ENCODE results near the gene MAML3. TPM values are rescaled to one million over a fixed set of nuclear protein-coding genes. Genes with fewer than 3 reads are reported as not detected.
A peak's percentile ranks its signal among the peaks of the same experiment; 100 is the strongest.

Gene MAML3
- polyA plus RNA-seq, 6 donors from 2014 or later = 0.37 to 2.7 (median 1.1) TPM

DNA sequence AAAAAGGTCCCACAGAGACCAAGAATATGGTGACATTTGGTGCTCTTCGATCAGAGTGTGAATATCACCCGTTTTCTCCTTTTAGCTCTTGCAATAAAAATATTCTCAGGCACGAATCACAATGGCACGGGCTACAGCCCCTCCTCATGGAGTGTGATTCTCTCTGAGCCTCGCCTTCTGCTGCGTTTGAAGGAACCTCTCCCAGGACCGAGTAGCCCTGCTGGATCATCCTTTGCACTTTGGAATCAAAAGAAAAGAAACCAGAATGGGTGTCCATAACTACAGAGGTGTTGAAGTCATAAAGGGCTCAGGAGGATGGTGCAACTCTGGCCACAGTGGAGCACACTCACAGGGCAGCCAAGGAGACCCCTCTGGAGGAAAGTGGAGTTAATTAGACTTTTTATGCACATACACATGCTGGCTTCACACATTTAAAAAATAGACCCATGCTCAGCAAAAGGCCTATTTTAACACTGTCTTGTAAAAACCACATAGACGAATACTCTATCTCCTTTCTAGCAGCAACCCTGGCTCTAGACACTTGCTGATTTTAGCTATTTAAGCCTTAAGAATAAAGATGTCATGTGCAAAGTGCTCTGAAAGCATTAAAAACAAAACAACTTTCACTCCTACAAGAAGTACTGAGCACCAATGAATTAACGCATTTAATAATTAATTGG lies 19.1 kb downstream of the MAML3 start:
- ATAC-seq (ENCODE audit: low read depth in 2 of 2) (no peak), DNase-seq (no peak)
- H3K27ac Mint-ChIP-seq = no peak overlapping the region
- H3K27me3 Mint-ChIP-seq = peaks cover 0 to 6% (median 3%) of the 10 kb centered on the region in 3 donors
- H3K36me3 Mint-ChIP-seq = no peaks in the 10 kb centered on the region
- H3K9me3 Mint-ChIP-seq = no peaks in the 10 kb centered on the region
- peaks cover 0 to 6% (median 2%) of the 10 kb centered on the region in 3 donors for H3K4me1 Mint-ChIP-seq
- no peak overlapping the region for H3K4me3 Mint-ChIP-seq

DNA sequence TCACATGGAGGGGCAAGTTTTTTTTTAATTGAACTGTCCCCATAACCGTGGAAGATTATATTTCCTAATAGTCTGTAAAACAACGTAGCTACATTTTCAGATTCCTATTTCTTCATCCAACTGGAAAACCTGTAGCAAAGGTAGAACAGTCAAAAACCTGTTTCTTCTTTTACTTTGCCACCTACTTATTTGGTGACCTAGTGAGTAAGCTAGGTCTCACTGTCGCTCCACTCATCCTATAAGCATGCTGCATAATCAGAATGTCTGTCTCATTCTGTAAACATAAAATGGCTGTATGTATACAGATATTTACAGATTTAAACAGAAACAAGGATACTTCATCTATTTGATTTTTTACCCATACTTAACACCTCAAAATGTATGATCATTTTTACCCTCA lies 20.4 kb downstream of the MAML3 start:
- ATAC-seq (ENCODE audit: low read depth in 2 of 2) (no peak), DNase-seq (no peak)
- H3K36me3 Mint-ChIP-seq = no peaks in the 10 kb centered on the region
- peaks cover 0 to 6% (median 3%) of the 10 kb centered on the region in 3 donors for H3K27me3 Mint-ChIP-seq
- H3K9me3 Mint-ChIP-seq = no peaks in the 10 kb centered on the region
- peaks cover 2 to 6% (median 3%) of the 10 kb centered on the region in 3 donors for H3K4me1 Mint-ChIP-seq
- peak overlapping the region in 1 of 6 donors; percentile 37 for H3K27ac Mint-ChIP-seq
- no peak overlapping the region for H3K4me3 Mint-ChIP-seq

DNA sequence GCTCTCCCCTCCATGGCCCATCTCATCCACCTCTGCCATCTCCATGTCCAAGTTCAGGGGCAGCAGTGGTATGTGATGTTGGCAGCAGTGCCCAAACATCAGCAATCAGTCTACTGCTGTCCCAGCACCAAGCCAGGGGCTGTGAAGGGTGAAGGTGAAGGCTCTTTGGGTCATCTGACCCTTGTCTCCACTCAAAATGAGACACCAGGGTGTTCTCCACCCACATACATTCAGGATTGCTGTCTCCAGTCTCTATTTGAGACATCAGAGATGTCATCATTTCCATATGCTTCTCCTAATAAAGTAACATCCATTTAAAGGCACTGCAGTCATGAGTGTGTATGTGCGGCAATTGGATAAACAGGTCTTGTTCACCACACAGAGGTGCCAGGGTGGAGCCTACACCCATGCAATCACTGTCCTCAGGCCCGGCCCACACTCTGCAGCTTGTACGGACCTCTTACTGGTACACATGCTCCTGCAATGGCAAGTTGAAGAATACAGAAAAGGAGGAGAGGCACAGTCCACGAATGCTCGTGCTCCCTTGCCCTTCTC lies 22.2 kb downstream of the MAML3 start:
- no peak for ATAC-seq (ENCODE audit: low read depth in 2 of 2)
- Mint-ChIP-seq H3K27ac (peak overlapping the region in 1 of 6 donors; percentile 57), H3K27me3 (peaks cover 5 to 6% (median 6%) of the 10 kb centered on the region in 3 donors)

DNA sequence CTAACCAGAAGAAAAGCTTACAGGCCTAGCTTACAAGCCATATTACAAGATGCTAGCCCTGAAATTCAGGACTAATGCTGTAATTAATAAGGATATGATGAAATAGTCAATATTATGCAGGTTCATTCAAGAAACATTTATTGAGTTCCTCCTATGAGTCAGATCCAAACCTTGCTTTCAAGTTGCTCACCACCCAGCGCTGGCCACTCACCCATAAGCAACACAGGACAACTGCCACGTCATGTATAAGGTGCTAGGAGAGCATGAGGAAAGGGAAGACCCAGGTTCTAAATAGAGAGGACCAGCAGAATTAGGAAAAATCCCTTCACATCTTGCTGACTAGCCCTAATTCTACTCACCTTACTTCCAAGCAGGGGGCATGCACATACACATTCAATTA lies 23.3 kb downstream of the MAML3 start:
- Mint-ChIP-seq H3K27me3 (peaks cover 6 to 12% (median 7%) of the 10 kb centered on the region in 3 donors), H3K36me3 (peaks cover 0 to 12% of the 10 kb centered on the region in 2 donors), H3K27ac (no peak overlapping the region), H3K9me3 (peaks cover 0 to 4% (median 0%) of the 10 kb centered on the region in 7 donors), H3K4me1 (peaks cover 14 to 16% (median 15%) of the 10 kb centered on the region in 3 donors), H3K4me3 (no peak overlapping the region)
- ATAC-seq (ENCODE audit: low read depth in 2 of 2) = no peak
- no peak for DNase-seq

More for the DNA sequence above, 22.2 kb downstream of the MAML3 start:
- Mint-ChIP-seq H3K4me3 (no peak overlapping the region), H3K36me3 (peaks cover 0 to 4% of the 10 kb centered on the region in 2 donors), H3K4me1 (peaks cover 11 to 15% (median 14%) of the 10 kb centered on the region in 3 donors), H3K9me3 (peaks cover 0 to 4% (median 0%) of the 10 kb centered on the region in 7 donors)
- no peak for DNase-seq

DNA sequence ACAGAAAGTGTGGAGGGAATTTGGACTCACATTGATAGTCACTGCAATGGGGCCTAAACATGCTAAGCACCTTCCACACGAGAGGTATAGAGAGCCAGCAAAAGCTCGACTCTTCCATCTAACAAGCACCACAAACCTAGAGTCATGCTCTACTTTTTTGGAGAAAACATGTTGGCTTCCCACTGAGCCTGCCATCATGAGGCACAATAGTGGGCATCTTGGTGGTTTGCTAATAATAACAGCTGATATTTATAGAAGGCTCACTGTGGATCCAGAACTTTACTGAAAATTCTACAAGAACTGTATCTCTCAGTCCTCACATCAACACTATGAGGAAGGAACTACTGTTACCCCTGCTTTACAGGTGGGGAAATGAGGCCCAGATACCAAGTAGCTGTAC lies 26.6 kb downstream of the MAML3 start:
- no peak overlapping the region for H3K4me3 Mint-ChIP-seq
- peaks cover 0 to 4% (median 0%) of the 10 kb centered on the region in 7 donors for H3K9me3 Mint-ChIP-seq
- peaks cover 0 to 12% (median 4%) of the 10 kb centered on the region in 3 donors for H3K27me3 Mint-ChIP-seq
- ATAC-seq (ENCODE audit: low read depth in 2 of 2) = no peak
- H3K36me3 Mint-ChIP-seq = peaks cover 0 to 12% of the 10 kb centered on the region in 2 donors
- peaks cover 9 to 16% (median 14%) of the 10 kb centered on the region in 3 donors for H3K4me1 Mint-ChIP-seq
- DNase-seq = no peak
- no peak overlapping the region for H3K27ac Mint-ChIP-seq

DNA sequence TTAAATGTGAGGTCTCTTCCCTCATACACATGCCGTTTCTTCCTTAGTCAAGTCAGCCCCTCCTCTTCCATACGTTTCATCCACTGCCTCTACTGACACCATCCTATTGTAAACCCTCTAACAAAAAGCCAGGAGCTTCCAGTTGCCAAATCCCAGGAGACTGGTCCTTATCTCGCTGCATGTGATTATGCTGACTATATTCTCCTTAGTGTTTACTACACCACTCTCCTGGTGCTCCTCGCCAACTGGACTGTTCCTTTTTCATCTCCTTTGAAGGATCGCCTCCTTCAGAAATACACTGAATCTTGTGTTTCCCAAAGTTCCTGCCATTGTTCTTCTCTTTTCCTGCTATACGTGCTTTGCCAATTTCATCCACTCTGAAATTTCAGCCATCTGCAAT lies 27.7 kb downstream of the MAML3 start:
- ATAC-seq (ENCODE audit: low read depth in 2 of 2) (no peak), DNase-seq (no peak)
- H3K9me3 Mint-ChIP-seq = peaks cover 0 to 4% (median 0%) of the 10 kb centered on the region in 7 donors
- H3K27me3 Mint-ChIP-seq = peaks cover 0 to 12% (median 4%) of the 10 kb centered on the region in 3 donors
- H3K4me1 Mint-ChIP-seq = peaks cover 9 to 16% (median 14%) of the 10 kb centered on the region in 3 donors
- H3K4me3 Mint-ChIP-seq = no peak overlapping the region
- H3K36me3 Mint-ChIP-seq = peaks cover 1 to 12% of the 10 kb centered on the region in 2 donors
- H3K27ac Mint-ChIP-seq = peak overlapping the region in 2 of 6 donors; percentile 33 to 50

DNA sequence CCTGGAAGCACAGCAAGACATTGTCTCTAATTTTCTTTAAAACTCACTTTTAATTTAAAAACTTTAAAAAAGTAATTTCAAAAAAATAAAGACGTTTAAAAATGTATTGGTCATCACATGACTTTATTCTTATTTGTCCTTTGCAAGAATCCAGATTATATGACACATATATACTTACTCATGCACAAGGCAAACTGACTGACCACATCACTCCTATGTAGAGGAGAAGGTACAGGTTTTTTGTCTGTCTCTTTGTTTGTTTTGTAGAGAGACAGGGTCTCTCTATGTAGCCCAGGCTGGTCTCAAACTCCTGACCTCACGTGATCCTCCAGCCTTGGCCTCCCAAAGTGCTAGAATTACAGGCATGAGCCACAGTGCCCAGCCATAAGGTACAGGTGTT lies 28.6 kb downstream of the MAML3 start:
- Mint-ChIP-seq H3K9me3 (peaks cover 0 to 4% (median 0%) of the 10 kb centered on the region in 7 donors), H3K4me3 (no peak overlapping the region), H3K27ac (no peak overlapping the region), H3K36me3 (peaks cover 5 to 12% of the 10 kb centered on the region in 2 donors), H3K4me1 (peaks cover 9 to 16% (median 14%) of the 10 kb centered on the region in 3 donors), H3K27me3 (peaks cover 0 to 12% (median 4%) of the 10 kb centered on the region in 3 donors)
- DNase-seq (no peak), ATAC-seq (ENCODE audit: low read depth in 2 of 2) (no peak)

DNA sequence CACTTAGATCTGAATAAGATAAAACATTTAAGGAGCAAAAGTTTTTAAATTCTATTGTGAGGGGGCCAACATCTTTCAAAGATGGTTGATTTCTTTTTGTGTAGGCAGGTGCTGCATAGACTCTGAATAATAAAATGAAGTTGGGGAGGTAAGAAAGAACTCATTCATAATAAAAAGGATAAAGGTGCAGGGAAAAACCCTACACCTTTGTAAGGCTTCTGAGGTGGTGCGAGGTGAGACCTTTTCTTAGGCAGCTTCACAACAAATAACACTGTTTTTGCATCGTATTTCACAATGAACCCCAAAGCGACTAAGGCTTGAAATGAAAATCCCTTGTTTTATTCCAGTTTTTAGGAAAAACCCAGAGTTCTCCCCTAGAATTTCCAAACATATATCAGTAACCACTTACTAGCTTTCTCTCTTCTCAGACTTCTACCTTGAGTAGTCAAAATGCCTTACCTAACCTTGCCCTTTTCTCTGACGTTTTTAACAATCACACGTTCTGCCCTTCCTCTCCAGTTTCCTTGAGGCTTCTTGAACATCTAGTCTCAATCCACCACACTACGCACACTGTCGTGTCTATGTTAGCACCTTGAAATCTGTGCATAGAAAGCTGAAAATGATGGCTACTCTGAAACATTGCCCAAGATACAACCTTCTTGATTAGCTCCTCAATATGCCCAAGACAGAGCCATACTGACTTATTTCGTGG lies 30.2 kb downstream of the MAML3 start:
- peaks cover 0 to 12% (median 4%) of the 10 kb centered on the region in 3 donors for H3K27me3 Mint-ChIP-seq
- H3K9me3 Mint-ChIP-seq = peaks cover 0 to 4% (median 0%) of the 10 kb centered on the region in 7 donors
- H3K4me1 Mint-ChIP-seq = peaks cover 9 to 19% (median 17%) of the 10 kb centered on the region in 3 donors
- ATAC-seq (ENCODE audit: low read depth in 2 of 2) (no peak), DNase-seq (no peak)
- H3K4me3 Mint-ChIP-seq = no peak overlapping the region
- peaks cover 5 to 12% of the 10 kb centered on the region in 2 donors for H3K36me3 Mint-ChIP-seq
- H3K27ac Mint-ChIP-seq = no peak overlapping the region

DNA sequence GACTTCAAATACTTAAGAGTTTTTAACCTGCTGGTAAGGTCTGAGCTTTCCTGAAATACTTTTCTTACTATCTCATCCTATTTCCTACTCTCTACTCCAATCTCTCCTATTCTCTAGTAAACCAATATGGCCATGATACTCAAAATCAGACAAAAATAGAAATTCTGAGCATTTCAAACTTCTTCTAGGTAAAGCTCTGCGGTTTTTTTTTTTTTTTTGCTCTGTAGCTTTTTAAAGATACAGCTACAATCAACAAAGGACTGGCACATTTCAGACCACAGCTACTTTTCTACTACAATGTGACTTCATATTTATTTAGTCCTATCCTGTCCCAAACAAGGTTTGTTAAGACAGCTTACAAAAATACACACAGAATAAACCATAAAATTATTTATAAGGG lies 31.1 kb downstream of the MAML3 start:
- H3K4me3 Mint-ChIP-seq = no peak overlapping the region
- peak overlapping the region in 1 of 6 donors; percentile 18 for H3K27ac Mint-ChIP-seq
- H3K36me3 Mint-ChIP-seq = peaks cover 5 to 12% of the 10 kb centered on the region in 2 donors
- H3K27me3 Mint-ChIP-seq = peaks cover 0 to 12% (median 4%) of the 10 kb centered on the region in 3 donors
- peaks cover 0 to 4% (median 0%) of the 10 kb centered on the region in 7 donors for H3K9me3 Mint-ChIP-seq
- ATAC-seq (ENCODE audit: low read depth in 2 of 2) (no peak), DNase-seq (no peak)
- peaks cover 2 to 14% (median 10%) of the 10 kb centered on the region in 3 donors for H3K4me1 Mint-ChIP-seq

DNA sequence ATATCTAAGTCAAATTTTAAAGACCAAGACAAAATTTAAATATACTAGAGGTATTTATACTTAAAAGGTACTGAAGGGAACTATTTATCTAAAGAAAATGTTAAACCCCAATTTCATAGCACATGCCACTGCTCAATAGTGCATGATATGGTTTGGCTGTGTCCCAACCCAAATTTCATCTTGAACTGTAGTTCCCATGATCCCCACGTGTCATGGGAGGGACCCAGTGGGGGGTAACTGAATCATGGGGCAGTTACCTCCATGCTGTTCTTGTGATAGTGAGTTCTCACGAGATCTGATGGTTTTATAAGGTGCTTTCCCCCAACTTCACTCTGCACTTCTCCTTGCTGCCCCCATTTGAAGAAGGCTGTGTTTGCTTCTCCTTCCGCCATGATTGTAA lies 32.3 kb downstream of the MAML3 start:
- Mint-ChIP-seq H3K4me3 (no peak overlapping the region), H3K27me3 (peaks cover 0 to 6% (median under 1%) of the 10 kb centered on the region in 3 donors), H3K36me3 (peaks cover 5 to 7% of the 10 kb centered on the region in 2 donors), H3K9me3 (peaks cover 0 to 4% (median 0%) of the 10 kb centered on the region in 7 donors), H3K4me1 (peaks cover 5 to 12% (median 8%) of the 10 kb centered on the region in 3 donors), H3K27ac (peak overlapping the region in 1 of 6 donors; percentile 67)
- ATAC-seq (ENCODE audit: low read depth in 2 of 2) = no peak
- no peak for DNase-seq

DNA sequence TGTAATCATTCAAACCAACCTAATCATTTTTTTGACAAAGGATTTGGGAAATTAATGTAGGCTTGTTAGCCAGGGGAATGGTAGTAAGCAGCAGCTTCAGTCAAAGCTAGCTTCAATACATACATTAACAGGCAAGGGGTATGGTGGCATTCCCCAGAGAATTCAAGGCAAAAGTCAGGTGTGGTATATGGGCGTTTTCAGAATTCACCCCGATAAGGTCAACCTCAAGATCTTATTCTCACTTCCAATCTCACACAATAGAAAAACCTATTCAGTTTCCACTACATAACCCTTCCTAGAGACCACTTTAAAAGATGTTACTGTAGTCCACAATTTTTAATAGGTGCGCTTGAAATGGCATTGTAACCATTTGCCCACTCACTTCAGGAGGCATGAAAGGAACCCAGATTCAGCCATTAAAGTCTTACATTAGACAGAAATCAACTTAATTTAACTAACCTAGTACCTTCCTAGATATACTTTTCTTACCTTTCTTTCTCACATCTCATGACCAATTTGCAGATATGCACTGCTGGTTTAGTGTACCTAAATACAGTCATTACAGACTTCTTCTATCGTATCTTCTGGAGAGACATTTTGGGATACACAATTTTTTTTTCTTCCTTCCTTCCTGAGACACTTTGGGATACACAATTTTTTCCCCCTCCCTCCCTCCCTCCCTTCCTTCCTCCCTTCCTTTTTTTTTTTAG lies 34.9 kb downstream of the MAML3 start:
- ATAC-seq (ENCODE audit: low read depth in 2 of 2) (no peak), DNase-seq (no peak)
- H3K9me3 Mint-ChIP-seq = no peaks in the 10 kb centered on the region
- no peak overlapping the region for H3K4me3 Mint-ChIP-seq
- H3K27me3 Mint-ChIP-seq = no peaks in the 10 kb centered on the region
- H3K4me1 Mint-ChIP-seq = peaks cover 22 to 28% (median 25%) of the 10 kb centered on the region in 3 donors
- no peak overlapping the region for H3K27ac Mint-ChIP-seq
- H3K36me3 Mint-ChIP-seq = peaks cover 0 to 5% of the 10 kb centered on the region in 2 donors

DNA sequence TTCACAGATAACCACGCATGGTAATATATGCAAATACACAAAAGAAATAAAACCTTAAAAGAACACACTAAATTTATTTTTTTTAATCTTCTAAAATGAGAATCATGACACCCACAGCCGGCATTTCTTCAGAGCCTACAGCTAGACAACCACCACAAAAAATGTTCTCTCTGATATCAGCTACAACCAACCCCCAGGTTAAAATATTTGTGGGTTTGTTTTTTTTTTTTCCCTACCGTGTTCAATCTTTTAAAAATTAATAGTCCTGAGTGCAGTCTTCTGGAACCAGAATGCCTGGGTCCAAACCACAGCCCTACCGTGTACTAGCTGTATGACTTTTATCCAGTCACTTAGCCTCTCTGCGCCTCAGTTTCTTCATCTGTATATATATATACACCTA lies 36.0 kb downstream of the MAML3 start:
- H3K27ac Mint-ChIP-seq = peak overlapping the region in 1 of 6 donors; percentile 49
- no peaks in the 10 kb centered on the region for H3K9me3 Mint-ChIP-seq
- H3K4me3 Mint-ChIP-seq = no peak overlapping the region
- peaks cover 26 to 35% (median 32%) of the 10 kb centered on the region in 3 donors for H3K4me1 Mint-ChIP-seq
- ATAC-seq (ENCODE audit: low read depth in 2 of 2) (no peak), DNase-seq (no peak)
- no peaks in the 10 kb centered on the region for H3K27me3 Mint-ChIP-seq
- peaks cover 0 to 5% of the 10 kb centered on the region in 2 donors for H3K36me3 Mint-ChIP-seq
